HFF-Myc (cell line): ENCODE results near the gene ACER1.
"Not testable (repeated sequence)": the region's sequence is repeated elsewhere in the genome, so short reads cannot be mapped to it uniquely, and the experiment has no call there.

Source experiments
- DNase-seq: peaks from one replicate; pipeline ENCODE4 v3.0.0-alpha.2; 2011; ENCODE audit warnings: low read depth; ENCODE audit errors: extremely low read depth
- H3K4me3 ChIP-seq: replicated peaks from 2 replicates; pipeline ENCODE4 v1.5.1; 2011; ENCODE audit warnings: low read depth, mild to moderate bottlenecking, control low read depth, low read length
- TF ChIP-seq, protein P1 (sequence below): IDR thresholded peaks from 2 replicates; pipeline ENCODE4 v1.5.1; 2012; ENCODE audit warnings: mild to moderate bottlenecking, low read depth, low read length, control low read depth; ENCODE audit errors: missing control alignments

ACER1 gene

DNA sequence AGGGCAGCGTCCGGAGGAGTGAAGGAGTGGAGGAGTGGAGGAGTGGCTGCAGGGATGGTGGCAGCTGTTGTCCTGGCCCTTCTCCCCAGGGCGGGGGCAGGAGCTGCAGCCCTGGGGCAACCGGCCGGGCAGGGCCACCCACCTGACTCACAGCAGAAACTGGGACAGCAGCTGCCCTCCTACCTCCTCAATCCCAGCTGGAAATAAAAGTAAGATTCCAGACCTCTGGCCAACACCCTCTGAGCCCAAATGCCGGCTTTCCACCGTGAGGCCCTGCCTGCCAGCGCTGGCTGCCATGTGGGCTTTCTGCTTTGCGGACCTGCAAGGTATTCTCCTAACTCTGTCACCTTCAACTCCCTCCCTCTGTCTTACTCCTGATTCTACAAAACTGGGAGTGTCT, 24.6 kb upstream of the ACER1 start:
- DNase-seq, result no peak
- no peak overlapping the region for H3K4me3 ChIP-seq
- TF ChIP-seq, protein P1, sequence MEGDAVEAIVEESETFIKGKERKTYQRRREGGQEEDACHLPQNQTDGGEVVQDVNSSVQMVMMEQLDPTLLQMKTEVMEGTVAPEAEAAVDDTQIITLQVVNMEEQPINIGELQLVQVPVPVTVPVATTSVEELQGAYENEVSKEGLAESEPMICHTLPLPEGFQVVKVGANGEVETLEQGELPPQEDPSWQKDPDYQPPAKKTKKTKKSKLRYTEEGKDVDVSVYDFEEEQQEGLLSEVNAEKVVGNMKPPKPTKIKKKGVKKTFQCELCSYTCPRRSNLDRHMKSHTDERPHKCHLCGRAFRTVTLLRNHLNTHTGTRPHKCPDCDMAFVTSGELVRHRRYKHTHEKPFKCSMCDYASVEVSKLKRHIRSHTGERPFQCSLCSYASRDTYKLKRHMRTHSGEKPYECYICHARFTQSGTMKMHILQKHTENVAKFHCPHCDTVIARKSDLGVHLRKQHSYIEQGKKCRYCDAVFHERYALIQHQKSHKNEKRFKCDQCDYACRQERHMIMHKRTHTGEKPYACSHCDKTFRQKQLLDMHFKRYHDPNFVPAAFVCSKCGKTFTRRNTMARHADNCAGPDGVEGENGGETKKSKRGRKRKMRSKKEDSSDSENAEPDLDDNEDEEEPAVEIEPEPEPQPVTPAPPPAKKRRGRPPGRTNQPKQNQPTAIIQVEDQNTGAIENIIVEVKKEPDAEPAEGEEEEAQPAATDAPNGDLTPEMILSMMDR, result no peak

DNA sequence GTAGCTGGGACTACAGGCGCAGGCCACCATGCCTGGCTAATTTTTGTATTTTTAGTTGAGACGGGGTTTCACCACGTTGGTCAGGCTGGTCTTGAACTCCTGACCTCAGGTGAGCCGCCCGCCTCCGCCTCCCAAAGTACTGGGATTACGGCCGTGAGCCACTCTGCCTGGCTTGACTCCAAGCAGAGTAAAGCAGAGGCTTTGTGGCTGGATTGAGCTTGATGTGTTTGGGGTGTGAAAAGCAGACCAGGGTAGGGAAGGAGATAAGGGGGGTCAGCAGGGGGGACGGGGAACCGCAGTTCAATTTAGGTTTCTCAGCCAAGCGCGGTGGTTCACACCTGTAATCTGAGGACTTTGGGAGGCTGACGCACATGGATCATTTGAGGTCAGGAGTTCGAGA, 23.8 kb upstream of the ACER1 start:
- no peak overlapping the region for H3K4me3 ChIP-seq
- TF ChIP-seq, protein P1, result no peak
- no peak for DNase-seq

DNA sequence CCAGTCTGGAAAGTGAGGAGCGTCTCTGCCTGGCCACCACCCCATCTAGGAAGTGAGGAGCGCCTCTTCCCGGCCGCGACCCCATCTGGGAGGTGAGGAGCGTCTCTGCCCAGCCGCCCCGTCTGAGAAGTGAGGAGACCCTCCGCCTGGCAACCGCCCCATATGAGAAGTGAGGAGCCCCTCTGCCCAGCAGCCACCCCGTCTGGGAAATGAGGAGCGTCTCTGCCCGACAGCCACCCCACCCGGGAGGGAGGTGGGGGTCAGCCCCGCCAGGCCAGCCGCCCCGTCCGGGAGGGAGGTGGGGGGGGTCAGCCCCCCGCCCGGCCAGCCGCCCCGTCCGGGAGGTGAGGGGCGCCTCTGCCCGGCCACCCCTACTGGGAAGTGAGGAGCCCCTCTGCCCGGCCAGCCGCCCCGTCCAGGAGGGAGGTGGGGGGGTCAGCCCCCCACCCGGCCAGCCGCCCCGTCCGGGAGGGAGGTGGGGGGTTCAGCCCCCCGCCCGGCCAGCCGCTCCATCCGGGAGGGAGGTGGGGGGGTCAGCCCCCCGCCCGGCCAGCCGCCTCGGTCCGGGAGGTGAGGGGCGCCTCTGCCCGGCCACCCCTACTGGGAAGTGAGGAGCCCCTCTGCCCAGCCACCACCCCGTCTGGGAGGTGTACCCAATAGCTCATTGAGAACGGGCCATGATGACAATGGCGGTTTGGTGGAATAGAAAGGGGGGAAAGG, 22.1 kb upstream of the ACER1 start:
- not testable (repeated sequence) for DNase-seq, H3K4me3 ChIP-seq

DNA sequence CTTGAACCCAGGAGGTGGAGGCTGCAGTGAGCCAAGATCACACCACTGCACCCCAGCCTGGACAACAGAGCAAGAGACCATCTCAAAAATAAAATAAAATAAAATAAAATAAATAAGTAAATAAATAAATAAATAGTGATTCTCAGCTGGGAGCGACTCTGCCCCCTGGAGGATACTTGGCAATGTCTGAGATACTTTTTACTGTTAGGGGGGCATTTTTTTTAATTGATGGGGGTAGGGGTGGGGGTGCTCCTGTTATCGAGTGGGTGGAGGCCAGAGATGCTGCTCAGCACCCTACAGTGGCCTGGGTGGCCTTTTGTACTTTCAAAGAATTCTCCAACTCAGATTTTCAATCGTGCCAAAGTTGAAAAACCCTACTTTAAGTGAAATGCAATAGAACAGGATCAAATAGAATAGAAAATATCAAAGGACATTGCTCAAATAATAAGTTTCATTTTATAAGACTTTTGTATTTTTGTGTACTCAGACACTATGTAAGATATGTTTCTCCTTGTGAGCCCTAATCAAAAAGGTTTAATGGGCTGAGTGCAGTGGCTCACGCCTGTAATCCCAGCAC, 20.8 kb upstream of the ACER1 start:
- TF ChIP-seq, protein P1, result peak; percentile 41
- no peak for DNase-seq

DNA sequence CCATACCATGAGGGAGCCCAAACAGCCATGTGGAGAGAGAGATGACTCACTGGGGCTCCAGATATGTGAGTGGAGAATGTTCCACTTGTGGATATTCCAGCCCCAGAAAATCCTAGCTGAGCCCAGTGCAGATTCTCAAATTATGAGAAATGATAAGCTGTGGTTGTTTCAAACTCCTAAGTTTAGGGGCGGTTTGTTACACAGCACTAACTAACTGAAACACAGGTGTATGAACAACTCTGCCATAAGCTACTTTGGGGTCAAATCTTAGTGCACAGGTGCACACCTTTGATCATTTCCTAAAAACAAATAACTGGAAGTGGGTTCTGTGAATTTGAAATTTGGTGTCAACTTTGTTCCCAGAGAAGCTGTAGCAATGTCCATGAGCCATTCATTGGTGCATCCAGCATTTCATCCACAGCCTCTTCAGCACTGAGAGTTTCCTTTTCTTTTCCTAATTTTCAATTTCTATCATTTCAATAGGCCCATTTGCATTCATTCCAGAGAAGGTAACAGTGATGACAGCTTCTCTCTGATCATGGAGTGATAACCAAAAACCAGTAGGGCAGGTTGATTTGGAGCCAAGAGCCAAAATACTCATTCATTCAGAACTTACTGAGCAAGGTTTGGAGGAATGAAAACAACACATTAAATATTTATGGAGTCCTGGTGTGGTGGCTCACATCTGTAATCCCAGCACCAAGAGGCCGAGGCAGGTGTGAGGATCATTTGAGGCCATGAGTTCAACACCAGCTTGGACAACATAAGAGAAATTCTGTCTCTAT, 19.2 kb upstream of the ACER1 start:
- H3K4me3 ChIP-seq, result no peak overlapping the region
- TF ChIP-seq, protein P1, result no peak
- no peak for DNase-seq

More for the DNA sequence above, 20.8 kb upstream of the ACER1 start:
- no peak overlapping the region for H3K4me3 ChIP-seq

DNA sequence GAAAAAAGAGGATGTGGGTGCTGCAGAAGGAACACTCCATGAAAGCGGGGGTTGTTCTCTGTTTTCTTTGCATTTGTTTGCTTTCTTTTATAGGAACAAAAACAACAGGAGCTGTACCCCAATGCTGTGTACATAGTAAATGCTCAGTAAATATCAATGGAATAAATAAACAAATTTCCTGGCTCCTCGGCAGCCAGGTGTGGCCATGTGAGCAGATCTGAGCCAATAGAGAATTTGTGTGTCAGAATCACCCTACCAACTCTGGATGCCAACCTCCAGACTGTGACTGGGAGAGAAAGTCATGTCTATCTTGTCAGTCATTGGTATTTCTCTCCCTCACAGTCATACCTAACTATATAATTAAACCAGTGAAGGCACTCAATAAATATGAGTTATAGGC, 17.3 kb upstream of the ACER1 start:
- DNase-seq, result no peak
- TF ChIP-seq, protein P1, result no peak
- no peak overlapping the region for H3K4me3 ChIP-seq

DNA sequence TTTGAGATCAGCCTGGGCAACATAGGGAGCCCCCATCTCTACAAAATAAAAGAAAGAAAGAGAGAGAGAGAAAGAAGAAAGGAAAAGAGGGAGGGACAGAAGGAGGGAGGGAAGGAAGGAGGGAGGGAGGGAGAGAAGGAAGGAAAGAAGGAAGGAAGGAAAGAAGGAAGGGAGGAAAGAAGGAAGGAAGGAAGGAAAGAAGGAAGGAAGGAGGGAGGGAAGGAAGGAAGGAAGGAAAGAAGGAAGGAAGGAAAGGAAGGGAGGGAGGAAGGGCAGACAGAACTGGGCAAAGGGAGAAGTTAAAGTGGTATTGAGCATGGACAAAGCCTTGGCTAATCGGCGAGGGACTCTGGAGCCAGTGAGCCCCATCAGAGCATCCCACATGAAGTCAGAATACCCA, 15.9 kb upstream of the ACER1 start:
- H3K4me3 ChIP-seq, result not testable (repeated sequence)

DNA sequence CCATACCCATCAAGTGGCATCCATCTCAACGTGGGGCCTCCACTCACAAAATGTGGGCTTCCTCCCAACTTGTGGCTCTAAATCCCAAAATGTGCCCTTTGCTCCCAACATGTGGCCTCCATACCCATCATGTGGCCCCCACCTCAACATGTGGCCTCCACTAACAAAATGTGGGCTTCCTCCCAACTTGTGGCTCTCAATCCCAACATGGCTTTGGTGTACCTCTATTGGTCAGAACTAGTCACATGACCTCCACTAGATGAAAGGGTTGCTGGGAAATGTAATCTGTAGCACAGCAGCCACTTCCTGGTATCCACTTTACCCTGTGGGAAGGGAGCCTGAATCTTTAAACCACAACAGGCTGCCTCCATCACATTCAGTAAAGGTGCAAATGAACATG, 10.1 kb upstream of the ACER1 start:
- no peak for DNase-seq
- H3K4me3 ChIP-seq, result no peak overlapping the region
- TF ChIP-seq, protein P1, result no peak

More for the DNA sequence above, 15.9 kb upstream of the ACER1 start:
- not testable (repeated sequence) for DNase-seq
